B cell (primary cell): ENCODE data around the gene PLEKHA7. TPM values are rescaled to one million over a fixed set of nuclear protein-coding genes. Genes with fewer than 3 reads are reported as not detected.

Source experiments
- ATAC-seq: fragments of 200-7000 bp; cut with Tn5 transposase; one replicate; pipeline ENCODE4 v1.10.0; 2021; ENCODE audit warnings: low read depth, mild to moderate bottlenecking, moderate number of reproducible peaks, moderate library complexity
- CTCF ChIA-PET: fragments of 350-600 bp; sonication (Branson Sonifier 250); formaldehyde crosslinking; loops from one replicate; lab custom pipeline; 2021; ENCODE audit warnings: antibody characterized with exemption, inconsistent platforms; lab: Charles Lee
- POLR2A ChIA-PET: fragments of 350-600 bp; sonication (Branson Sonifier 250); formaldehyde crosslinking; loops from one replicate; lab custom pipeline; 2021; ENCODE audit warnings: antibody characterized with exemption; lab: Charles Lee
- DNase-seq: peaks from one replicate; pipeline ENCODE4 v3.0.0; 2013
- H2AFZ ChIP-seq: 2 replicates; pipeline ENCODE4 v1.6.1; 2012; ENCODE audit warnings: mild to moderate bottlenecking, low read depth, low read length; ENCODE audit not compliant: insufficient read depth, poor library complexity, severe bottlenecking
- H3K27ac ChIP-seq, 2 donors: 1 replicate in 1 of 2; 2 replicates in 1 of 2; pipeline ENCODE4 v1.5.1; 2012 to 2013; ENCODE audit warnings: low read length in 2 of 2, mild to moderate bottlenecking in 2 of 2, moderate library complexity in 1 of 2
- H3K27me3 ChIP-seq, 4 experiments: fragments of 200-600 bp in 1 of 4; sonication (generic) in 1 of 4; replicated peaks in 1 of 4; 1 replicate in 2 of 4; 2 replicates in 2 of 4; pipeline versions ENCODE4 v1.6.1 to v1.7.0; 2013 to 2016; ENCODE audit warnings: low read length in 3 of 4, mild to moderate bottlenecking in 2 of 4, mixed read lengths in 1 of 4, moderate library complexity in 1 of 4; ENCODE audit not compliant: insufficient read depth in 4 of 4, control insufficient read depth in 3 of 4; ENCODE audit errors: control extremely low read depth in 1 of 4
- H3K36me3 ChIP-seq, 2 experiments: replicated peaks in 1 of 2; 1 replicate in 1 of 2; 2 replicates in 1 of 2; pipeline versions ENCODE4 v1.6.1 to v1.7.1; 2013; ENCODE audit warnings: low read length in 1 of 2; ENCODE audit not compliant: insufficient read depth in 2 of 2, control insufficient read depth in 1 of 2; ENCODE audit errors: control extremely low read depth in 1 of 2, extremely low read depth in 1 of 2
- H3K4me1 ChIP-seq, 2 donors: fragments of 200-600 bp in 1 of 2; sonication (generic) in 1 of 2; 1 replicate in 1 of 2; 2 replicates in 1 of 2; pipeline versions ENCODE4 v1.5.1 to v1.6.1; 2013 to 2017; ENCODE audit warnings: low read length in 2 of 2; ENCODE audit not compliant: control insufficient read depth in 2 of 2, insufficient read depth in 2 of 2
- H3K4me2 ChIP-seq: replicated peaks from 2 replicates; pipeline ENCODE3; 2012; ENCODE audit warnings: mild to moderate bottlenecking, low read depth, low read length; ENCODE audit not compliant: poor library complexity, severe bottlenecking
- H3K4me3 ChIP-seq, 5 experiments: fragments of 200-600 bp in 1 of 5; sonication (generic) in 1 of 5; 1 replicate in 3 of 5; 2 replicates in 2 of 5; pipeline versions ENCODE4 v1.5.1 to v1.7.0; 2011 to 2016; ENCODE audit warnings: low read length in 4 of 5, mild to moderate bottlenecking in 4 of 5, low read depth in 2 of 5, control low read depth in 1 of 5, moderate library complexity in 1 of 5; ENCODE audit not compliant: insufficient read depth in 1 of 5; ENCODE audit errors: control extremely low read depth in 1 of 5, extremely low read depth in 1 of 5
- H3K79me2 ChIP-seq: fragments of 200-600 bp; sonication (generic); one replicate; pipeline ENCODE4 v1.6.0; 2016; ENCODE audit warnings: low read length; ENCODE audit not compliant: control insufficient read depth, insufficient read depth
- H3K9ac ChIP-seq: fragments of 200-600 bp; sonication (generic); 2 replicates; pipeline ENCODE4 v1.6.1; 2017; ENCODE audit warnings: mild to moderate bottlenecking, low read length, moderate library complexity
- H3K9me3 ChIP-seq, 3 donors: one replicate each; pipeline versions ENCODE4 v1.6.1 to v1.7.1; 2013; ENCODE audit warnings: low read length in 2 of 3; ENCODE audit not compliant: control insufficient read depth in 2 of 3, insufficient read depth in 1 of 3; ENCODE audit errors: control extremely low read depth in 1 of 3
- H4K20me1 ChIP-seq: 2 replicates; pipeline ENCODE4 v1.6.0; 2012; ENCODE audit warnings: mild to moderate bottlenecking, low read length; ENCODE audit not compliant: insufficient read depth, control insufficient read depth, poor library complexity, severe bottlenecking
- H3K27ac Mint-ChIP-seq: one replicate; pipeline ENCODE4 v1.8.0; 2021; ENCODE audit warnings: mixed read lengths
- H3K27me3 Mint-ChIP-seq: one replicate; pipeline ENCODE4 v1.8.0; 2021; ENCODE audit warnings: mixed read lengths
- H3K4me1 Mint-ChIP-seq: one replicate; pipeline ENCODE4 v1.8.0; 2021; ENCODE audit warnings: mixed read lengths
- H3K4me3 Mint-ChIP-seq: one replicate; pipeline ENCODE4 v1.8.0; 2021; ENCODE audit warnings: mixed read lengths
- H3K9me3 Mint-ChIP-seq: one replicate; pipeline ENCODE4 v1.8.0; 2022; ENCODE audit warnings: mixed read lengths; ENCODE audit not compliant: insufficient read depth
- CTCF ChIP-seq: fragments of 200-600 bp; IDR thresholded peaks from one replicate; pipeline ENCODE4 v1.8.0; 2022; ENCODE audit warnings: antibody characterized with exemption, mild to moderate bottlenecking
- EZH2 ChIP-seq: IDR thresholded peaks from 2 replicates; pipeline ENCODE4 v1.6.1; 2012; ENCODE audit warnings: borderline replicate concordance, low read depth, mild to moderate bottlenecking, moderate library complexity, low read length; ENCODE audit not compliant: insufficient read depth, poor library complexity, severe bottlenecking
- WGBS: methylation state at CpG from one replicate; pipeline ENCODE4 v1.1.5; 2013; ENCODE audit warnings: missing lambda C conversion rate; ENCODE audit not compliant: insufficient coverage; 5-methylcytosine and 5-hydroxymethylcytosine counted together
- intact Hi-C: fragments of 100-400 bp; cut with micrococcal nuclease; formaldehyde crosslinking; loops from one replicate; pipeline ENCODE4 v1.10.0; 2022
- polyA plus RNA-seq: library from polyadenylated mRNA; depleted of rRNA; stranded (reverse); fragments of >200 nt; gene quantifications from 2 replicates; pipeline ENCODE4 v1.2.3, GENCODE V29; 2012
- total RNA-seq, 2 donors: library from RNA; stranded (reverse); fragments of 120-200 nt in 1 of 2; gene quantifications; 1 replicate in 1 of 2; 2 replicates in 1 of 2; pipeline versions ENCODE4 v1.2.3 to v1.2.4, GENCODE V29; 2013 to 2022

Gene PLEKHA7
- total and polyA plus RNA-seq, 2 donors (not counting 1 experiment from before 2014, with no cell fraction given), result 1.7 to 8.2 TPM

GRCh38 chr11:16843294-16843693, 170.9 kb downstream of the PLEKHA7 start:
- no peak overlapping the region for H3K27ac ChIP-seq
- Mint-ChIP-seq H3K27ac (no peak overlapping the region), H3K27me3 (no peaks in the 10 kb centered on the region), H3K4me3 (no peak overlapping the region), H3K9me3 (no peaks in the 10 kb centered on the region), H3K4me1 (no peaks in the 10 kb centered on the region)
- H3K4me3 ChIP-seq, result no peak overlapping the region
- ChIA-PET CTCF (no interaction called here), POLR2A (no interaction called here)
- no peaks in the 10 kb centered on the region for H3K9me3 ChIP-seq
- H3K36me3 ChIP-seq, result no peaks in the 10 kb centered on the region
- no peak for ATAC-seq
- H3K9ac ChIP-seq, result no peak overlapping the region
- H3K27me3 ChIP-seq, result no peaks in the 10 kb centered on the region
- no peak for DNase-seq
- TF ChIP-seq EZH2 (no peak), CTCF (no peak)
- H2AFZ ChIP-seq, result no peak overlapping the region
- no peak overlapping the region for H3K4me2 ChIP-seq
- intact Hi-C loops, result no loop called here
- H3K79me2 ChIP-seq, result no peaks in the 10 kb centered on the region
- no peaks in the 10 kb centered on the region for H3K4me1 ChIP-seq
- no peaks in the 10 kb centered on the region for H4K20me1 ChIP-seq

- Histone ChIP-seq H3K79me2 (no peaks in the 10 kb centered on the region), H4K20me1 (no peaks in the 10 kb centered on the region), H3K27me3 (no peaks in the 10 kb centered on the region), H2AFZ (no peak overlapping the region), H3K4me2 (no peak overlapping the region), H3K9ac (no peak overlapping the region), H3K36me3 (no peaks in the 10 kb centered on the region), H3K4me3 (no peak overlapping the region), H3K9me3 (no peaks in the 10 kb centered on the region), H3K27ac (no peak overlapping the region), H3K4me1 (no peaks in the 10 kb centered on the region)
- Mint-ChIP-seq H3K4me1 (no peaks in the 10 kb centered on the region), H3K9me3 (no peaks in the 10 kb centered on the region), H3K27me3 (no peaks in the 10 kb centered on the region), H3K27ac (no peak overlapping the region), H3K4me3 (no peak overlapping the region)
- ATAC-seq, result no peak
- 81% methylated on average over 4 of the region's 4 CpGs for WGBS
- ChIA-PET POLR2A (no interaction called here), CTCF (no interaction called here)
- intact Hi-C loops, result no loop called here
- DNase-seq, result no peak
- TF ChIP-seq CTCF (no peak), EZH2 (no peak)
These were observed 172.2 kb downstream of the PLEKHA7 start for GRCh38 chr11:16841984-16842383.
